MM.1S (cell line): ENCODE measurements around the gene GNAS.

Experiments
- DNase-seq: peaks from one replicate; pipeline ENCODE4 v3.0.0-alpha.2; 2015
- H2AFZ ChIP-seq: fragments of 300-600 bp; sonication (generic); 2 replicates; pipeline ENCODE4 v1.6.0; 2016; ENCODE audit warnings: antibody characterized with exemption, low read length
- H3F3A ChIP-seq: fragments of 300-600 bp; sonication (generic); 2 replicates; pipeline ENCODE4 v1.6.1; 2016; ENCODE audit warnings: mild to moderate bottlenecking, antibody characterized with exemption, low read length, moderate library complexity, mixed read lengths; ENCODE audit not compliant: insufficient read depth
- H3K27ac ChIP-seq: fragments of 300-600 bp; sonication (generic); 2 replicates; pipeline ENCODE4 v1.5.1; 2016; ENCODE audit warnings: mild to moderate bottlenecking, low read length
- H3K27me3 ChIP-seq: fragments of 300-600 bp; sonication (generic); replicated peaks from 2 replicates; pipeline ENCODE4 v1.6.0; 2016; ENCODE audit warnings: low read length; ENCODE audit not compliant: insufficient read depth
- H3K36me3 ChIP-seq: fragments of 300-600 bp; sonication (generic); replicated peaks from 2 replicates; pipeline ENCODE4 v1.6.1; 2016; ENCODE audit warnings: mild to moderate bottlenecking, low read length, mixed read lengths; ENCODE audit not compliant: insufficient read depth
- H3K4me1 ChIP-seq: fragments of 300-600 bp; sonication (generic); 2 replicates; pipeline ENCODE4 v1.6.1; 2016; ENCODE audit warnings: low read length, mixed read lengths
- H3K4me2 ChIP-seq: fragments of 300-600 bp; sonication (generic); 2 replicates; pipeline ENCODE4 v1.6.0; 2016; ENCODE audit warnings: low read depth, low read length
- H3K4me3 ChIP-seq: fragments of 300-600 bp; sonication (generic); 2 replicates; pipeline ENCODE4 v1.5.1; 2016; ENCODE audit warnings: low read length, mixed read lengths
- H3K79me2 ChIP-seq: fragments of 300-600 bp; sonication (generic); 2 replicates; pipeline ENCODE4 v1.6.1; 2016; ENCODE audit warnings: mixed run types, low read length, mixed read lengths
- H3K9ac ChIP-seq: fragments of 300-600 bp; sonication (generic); 2 replicates; pipeline ENCODE4 v1.6.1; 2016; ENCODE audit warnings: low read length, mixed read lengths
- H3K9me2 ChIP-seq: fragments of 300-600 bp; sonication (generic); replicated peaks from 2 replicates; pipeline ENCODE4 v1.6.1; 2016; ENCODE audit warnings: mild to moderate bottlenecking, low read length, mixed read lengths; ENCODE audit not compliant: insufficient read depth
- H3K9me3 ChIP-seq: fragments of 300-600 bp; sonication (generic); replicated peaks from 2 replicates; pipeline ENCODE4 v1.6.1; 2016; ENCODE audit warnings: mild to moderate bottlenecking, low read length, mixed read lengths; ENCODE audit not compliant: insufficient read depth
- H4K20me1 ChIP-seq: fragments of 300-600 bp; sonication (generic); 2 replicates; pipeline ENCODE4 v1.6.1; 2016; ENCODE audit warnings: mild to moderate bottlenecking, low read length, moderate library complexity, mixed read lengths; ENCODE audit not compliant: insufficient read depth
- EZH2 ChIP-seq: fragments of 300-600 bp; sonication (generic); optimal IDR thresholded peaks from 2 replicates; pipeline ENCODE3; 2017; ENCODE audit warnings: low read depth, mild to moderate bottlenecking, antibody characterized with exemption, low read length, mixed read lengths
- EZH2phosphoT487 ChIP-seq: fragments of 300-600 bp; sonication (generic); IDR thresholded peaks from 2 replicates; pipeline ENCODE4 v1.6.1; 2018; ENCODE audit warnings: antibody characterized with exemption, low read length
- TF ChIP-seq, protein P1 (sequence below): fragments of 300-600 bp; sonication (generic); IDR thresholded peaks from 2 replicates; pipeline ENCODE4 v1.5.1; 2016; ENCODE audit warnings: antibody characterized with exemption, low read length, mixed read lengths

GNAS gene

DNA sequence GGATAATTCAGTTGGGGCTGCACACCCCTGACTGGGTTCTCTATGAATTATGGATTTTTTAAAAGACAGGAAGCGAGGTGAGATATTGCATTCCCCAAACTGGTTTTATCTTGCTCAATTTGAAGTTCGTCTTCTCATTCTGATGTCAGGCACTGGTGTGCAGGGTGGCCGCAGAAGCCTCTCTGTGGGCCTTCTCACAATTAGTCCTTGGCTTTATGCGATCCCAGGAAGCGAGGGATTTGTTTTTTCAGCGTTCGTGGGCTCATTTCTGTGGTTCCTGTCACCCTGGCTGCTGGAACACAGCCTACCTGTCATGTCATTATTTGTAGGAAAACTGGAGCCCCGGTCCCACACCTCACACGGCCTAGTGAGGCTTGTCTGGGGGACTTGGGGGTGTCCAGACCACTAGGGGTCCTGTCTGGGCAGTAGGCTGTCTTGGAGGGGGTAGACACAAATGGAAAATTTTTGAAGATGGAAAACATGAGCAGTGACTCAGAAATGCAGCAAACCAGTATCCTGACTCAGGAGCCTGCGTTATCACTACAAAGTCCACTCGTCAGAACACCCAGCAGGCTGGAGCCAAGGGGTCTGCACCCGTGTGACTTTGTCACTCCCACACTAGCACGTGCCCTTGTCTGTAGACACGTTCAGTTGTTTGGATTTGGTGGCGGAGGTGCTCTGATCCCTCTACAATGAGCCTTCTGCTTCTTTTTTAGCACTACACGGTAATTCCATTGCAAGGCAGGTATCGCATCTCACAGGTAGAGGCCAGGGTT, 44.1 kb upstream of the GNAS start:
- H3K4me1 ChIP-seq, result no peaks in the 10 kb centered on the region
- H3F3A ChIP-seq, result no peaks in the 10 kb centered on the region
- no peak overlapping the region for H3K4me2 ChIP-seq
- H3K9me2 ChIP-seq, result no peaks in the 10 kb centered on the region
- H4K20me1 ChIP-seq, result no peaks in the 10 kb centered on the region
- peaks cover 100% of the 10 kb centered on the region for H3K27me3 ChIP-seq
- H3K4me3 ChIP-seq, result no peak overlapping the region
- H2AFZ ChIP-seq, result no peak overlapping the region
- DNase-seq, result no peak
- H3K27ac ChIP-seq, result no peak overlapping the region
- H3K36me3 ChIP-seq, result no peaks in the 10 kb centered on the region
- H3K9ac ChIP-seq, result no peak overlapping the region
- H3K79me2 ChIP-seq, result no peaks in the 10 kb centered on the region
- no peaks in the 10 kb centered on the region for H3K9me3 ChIP-seq
- no peak for TF ChIP-seq EZH2
- TF ChIP-seq EZH2phosphoT487, result no peak
- TF ChIP-seq, protein P1, sequence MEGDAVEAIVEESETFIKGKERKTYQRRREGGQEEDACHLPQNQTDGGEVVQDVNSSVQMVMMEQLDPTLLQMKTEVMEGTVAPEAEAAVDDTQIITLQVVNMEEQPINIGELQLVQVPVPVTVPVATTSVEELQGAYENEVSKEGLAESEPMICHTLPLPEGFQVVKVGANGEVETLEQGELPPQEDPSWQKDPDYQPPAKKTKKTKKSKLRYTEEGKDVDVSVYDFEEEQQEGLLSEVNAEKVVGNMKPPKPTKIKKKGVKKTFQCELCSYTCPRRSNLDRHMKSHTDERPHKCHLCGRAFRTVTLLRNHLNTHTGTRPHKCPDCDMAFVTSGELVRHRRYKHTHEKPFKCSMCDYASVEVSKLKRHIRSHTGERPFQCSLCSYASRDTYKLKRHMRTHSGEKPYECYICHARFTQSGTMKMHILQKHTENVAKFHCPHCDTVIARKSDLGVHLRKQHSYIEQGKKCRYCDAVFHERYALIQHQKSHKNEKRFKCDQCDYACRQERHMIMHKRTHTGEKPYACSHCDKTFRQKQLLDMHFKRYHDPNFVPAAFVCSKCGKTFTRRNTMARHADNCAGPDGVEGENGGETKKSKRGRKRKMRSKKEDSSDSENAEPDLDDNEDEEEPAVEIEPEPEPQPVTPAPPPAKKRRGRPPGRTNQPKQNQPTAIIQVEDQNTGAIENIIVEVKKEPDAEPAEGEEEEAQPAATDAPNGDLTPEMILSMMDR, result no peak

- H3K9ac ChIP-seq, result no peak overlapping the region
- H2AFZ ChIP-seq, result no peak overlapping the region
- no peaks in the 10 kb centered on the region for H3K4me1 ChIP-seq
- no peak overlapping the region for H3K4me2 ChIP-seq
- no peaks in the 10 kb centered on the region for H3K36me3 ChIP-seq
- H3F3A ChIP-seq, result no peaks in the 10 kb centered on the region
- H3K27ac ChIP-seq, result no peak overlapping the region
- no peaks in the 10 kb centered on the region for H3K9me2 ChIP-seq
- H3K27me3 ChIP-seq, result peaks cover 90% of the 10 kb centered on the region
- TF ChIP-seq, protein P1, result no peak
- TF ChIP-seq EZH2 (no peak), EZH2phosphoT487 (no peak)
- no peaks in the 10 kb centered on the region for H3K9me3 ChIP-seq
- H3K79me2 ChIP-seq, result no peaks in the 10 kb centered on the region
- DNase-seq, result no peak
- no peaks in the 10 kb centered on the region for H4K20me1 ChIP-seq
- H3K4me3 ChIP-seq, result no peak overlapping the region
Measured at GRCh38 chr20:58810116-58810878, 42.2 kb upstream of the GNAS start.

- no peak overlapping the region for H2AFZ ChIP-seq
- no peak overlapping the region for H3K27ac ChIP-seq
- no peaks in the 10 kb centered on the region for H3K9me3 ChIP-seq
- H4K20me1 ChIP-seq, result no peaks in the 10 kb centered on the region
- H3K4me2 ChIP-seq, result no peak overlapping the region
- H3K27me3 ChIP-seq, result peaks cover 85% of the 10 kb centered on the region
- no peaks in the 10 kb centered on the region for H3F3A ChIP-seq
- no peaks in the 10 kb centered on the region for H3K4me1 ChIP-seq
- DNase-seq, result no peak
- H3K4me3 ChIP-seq, result no peak overlapping the region
- no peaks in the 10 kb centered on the region for H3K36me3 ChIP-seq
- H3K79me2 ChIP-seq, result no peaks in the 10 kb centered on the region
- TF ChIP-seq EZH2 (no peak), EZH2phosphoT487 (no peak)
- TF ChIP-seq, protein P1, result no peak
- H3K9ac ChIP-seq, result no peak overlapping the region
- H3K9me2 ChIP-seq, result no peaks in the 10 kb centered on the region
Measured at GRCh38 chr20:58810879-58811250, 41.7 kb upstream of the GNAS start.
